GM18907 (cell line): ENCODE results near the gene TEX19.
"Not testable (repeated sequence)": the region's sequence is repeated elsewhere in the genome, so short reads cannot be mapped to it uniquely, and the experiment has no call there.

ENCODE experiments used
- ATAC-seq: cut with Tn5 transposase; IDR thresholded peaks from one replicate; pipeline ENCODE4 v1.9.1; 2021; ENCODE audit warnings: mild to moderate bottlenecking, moderate library complexity; ENCODE audit not compliant: unreplicated experiment

Gene TEX19

DNA sequence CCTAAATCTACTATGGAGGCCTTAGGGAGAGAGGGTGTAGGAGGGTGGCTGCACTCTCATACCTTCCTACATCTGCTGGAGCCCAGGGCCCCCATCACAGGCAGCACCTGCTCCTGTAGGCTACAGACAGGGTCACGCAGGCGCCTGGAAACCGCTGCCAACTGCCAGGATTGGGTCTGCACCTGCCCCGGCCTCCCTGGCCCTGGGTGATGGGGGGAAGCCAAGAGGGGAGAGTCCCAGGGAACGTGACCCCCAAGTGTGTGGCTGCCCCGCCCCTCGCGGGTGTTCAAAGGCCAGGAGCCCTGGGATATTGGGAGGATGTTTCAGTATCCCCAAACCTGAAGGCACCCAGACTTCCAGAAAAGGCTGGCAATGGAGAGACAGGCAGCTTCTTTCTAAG lies 5.6 kb upstream of the TEX19 start:
- ATAC-seq = no peak

DNA sequence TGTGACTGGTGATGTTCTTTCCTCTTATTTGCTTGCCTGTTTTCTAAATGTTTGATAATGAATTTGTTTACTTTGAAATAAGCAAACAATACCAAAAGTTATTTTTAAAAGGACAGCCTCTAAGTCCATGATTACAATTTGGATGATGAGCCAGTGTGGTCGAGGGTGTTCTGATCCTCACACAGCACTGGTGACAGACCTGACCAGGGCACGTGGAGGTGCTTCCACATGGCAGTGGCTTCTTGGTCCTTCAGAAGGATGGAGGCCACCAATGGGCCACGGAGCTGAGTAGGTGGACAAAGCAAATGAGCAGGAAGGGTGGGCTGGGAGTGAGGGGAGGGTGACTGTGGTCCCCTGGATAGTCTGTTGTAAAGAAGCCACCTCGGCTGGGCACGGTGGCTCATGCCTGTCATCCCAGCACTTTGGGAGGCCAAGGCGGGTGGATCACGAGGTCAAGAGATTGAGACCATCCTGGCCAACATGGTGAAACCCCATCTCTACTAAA lies 4.2 kb upstream of the TEX19 start:
- ATAC-seq = no peak

DNA sequence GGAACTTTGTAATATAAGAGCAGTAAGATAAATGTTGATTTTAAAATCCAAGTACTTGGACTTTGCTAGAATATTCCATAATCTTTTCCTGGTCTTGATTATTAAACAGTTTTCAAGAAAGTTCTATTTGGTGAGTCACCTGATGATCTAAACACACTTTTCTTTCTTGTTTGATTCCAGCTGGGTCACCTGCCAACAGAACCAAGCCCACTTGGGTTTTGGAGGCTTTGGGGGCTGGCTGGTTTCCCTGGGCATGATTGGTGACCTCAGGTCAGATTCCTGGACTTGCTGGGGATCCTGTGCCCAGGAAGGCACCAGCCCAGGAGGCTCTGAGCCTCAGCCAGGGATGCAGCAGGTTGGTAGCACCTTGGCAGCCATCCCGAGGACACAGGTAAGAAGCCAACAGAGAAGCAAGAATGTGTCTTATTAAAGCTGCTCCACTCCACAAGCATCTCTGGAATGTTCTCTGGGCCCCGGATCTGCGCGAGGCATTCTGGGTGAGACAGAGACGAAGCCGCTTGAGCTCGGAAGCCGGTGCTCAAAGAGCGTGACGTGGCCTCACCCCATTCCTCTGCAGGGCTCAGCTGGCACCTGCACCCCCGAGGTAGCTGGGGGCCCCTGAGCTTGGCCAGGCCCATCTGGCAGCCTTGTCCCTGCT lies 3.1 kb upstream of the TEX19 start:
- ATAC-seq = no peak

DNA sequence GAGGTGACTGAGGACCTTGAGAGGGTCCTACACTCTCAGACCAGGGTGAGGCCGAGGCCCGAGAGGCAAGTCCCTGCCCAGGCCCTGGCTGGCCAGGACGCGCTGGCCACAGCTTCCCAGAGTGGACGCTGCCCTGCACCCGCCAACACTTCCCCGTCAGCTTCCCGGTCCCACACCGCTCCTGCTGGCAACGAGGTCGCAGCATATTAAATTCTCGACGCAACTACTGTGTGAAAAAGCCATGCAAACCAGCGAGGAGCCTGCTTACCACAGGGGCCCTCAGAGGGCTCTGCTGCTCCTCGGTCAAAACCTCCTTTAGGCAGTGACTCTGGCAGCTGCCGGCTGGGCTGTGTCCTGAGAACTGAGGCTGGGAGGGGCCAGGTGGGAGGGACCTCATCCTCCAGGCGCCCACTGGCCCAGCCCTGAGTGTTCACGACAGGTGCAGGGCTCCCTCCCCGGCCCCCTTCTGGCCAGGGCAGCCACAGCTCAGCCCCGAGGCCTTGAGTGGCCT lies 2.1 kb upstream of the TEX19 start:
- no peak for ATAC-seq

DNA sequence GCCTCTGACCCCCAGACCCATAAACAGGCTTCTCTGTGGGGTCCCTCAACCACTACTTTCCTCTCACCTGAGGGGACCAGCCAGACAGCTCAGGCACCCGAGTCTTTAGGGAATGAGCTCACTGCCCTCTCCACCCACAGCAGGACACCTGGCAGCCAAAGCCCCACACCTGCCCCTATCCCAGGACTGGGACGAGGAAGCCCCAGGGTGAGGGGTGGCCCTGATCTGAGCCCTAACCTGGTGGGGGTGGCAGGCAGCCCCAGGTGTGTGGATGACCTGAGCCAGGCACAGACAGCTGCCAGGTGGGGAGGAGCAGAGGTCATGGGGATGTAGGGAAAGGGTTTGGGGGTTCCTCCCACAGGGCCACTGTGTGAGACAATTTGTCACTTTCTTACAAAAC lies 1.7 kb upstream of the TEX19 start:
- ATAC-seq = no peak

DNA sequence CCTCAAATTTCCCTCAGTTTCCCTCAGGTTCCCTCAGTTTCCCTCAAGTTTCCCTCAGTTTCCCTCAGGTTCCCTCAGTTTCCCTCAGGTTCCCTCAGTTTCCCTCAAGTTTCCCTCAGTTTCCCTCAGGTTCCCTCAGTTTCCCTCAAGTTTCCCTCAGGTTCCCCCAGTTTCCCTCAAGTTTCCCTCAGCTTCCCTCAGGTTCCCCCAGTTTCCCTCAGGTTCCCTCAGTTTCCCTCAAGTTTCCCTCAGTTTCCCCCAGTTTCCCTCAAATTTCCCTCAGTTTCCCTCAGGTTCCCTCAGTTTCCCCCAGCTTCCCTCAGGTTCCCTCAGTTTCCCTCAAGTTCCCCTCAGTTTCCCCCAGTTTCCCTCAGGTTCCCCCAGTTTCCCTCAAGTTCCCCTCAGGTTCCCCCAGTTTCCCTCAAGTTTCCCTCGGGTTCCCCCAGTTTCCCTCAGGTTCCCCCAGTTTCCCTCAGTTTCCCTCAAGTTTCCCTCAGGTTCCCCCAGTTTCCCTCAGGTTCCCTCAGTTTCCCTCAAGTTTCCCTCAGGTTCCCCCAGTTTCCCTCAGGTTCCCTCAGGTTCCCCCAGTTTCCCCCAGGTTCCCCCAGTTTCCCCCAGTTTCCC lies 516 bp downstream of the TEX19 start:
- ATAC-seq = not testable (repeated sequence)

DNA sequence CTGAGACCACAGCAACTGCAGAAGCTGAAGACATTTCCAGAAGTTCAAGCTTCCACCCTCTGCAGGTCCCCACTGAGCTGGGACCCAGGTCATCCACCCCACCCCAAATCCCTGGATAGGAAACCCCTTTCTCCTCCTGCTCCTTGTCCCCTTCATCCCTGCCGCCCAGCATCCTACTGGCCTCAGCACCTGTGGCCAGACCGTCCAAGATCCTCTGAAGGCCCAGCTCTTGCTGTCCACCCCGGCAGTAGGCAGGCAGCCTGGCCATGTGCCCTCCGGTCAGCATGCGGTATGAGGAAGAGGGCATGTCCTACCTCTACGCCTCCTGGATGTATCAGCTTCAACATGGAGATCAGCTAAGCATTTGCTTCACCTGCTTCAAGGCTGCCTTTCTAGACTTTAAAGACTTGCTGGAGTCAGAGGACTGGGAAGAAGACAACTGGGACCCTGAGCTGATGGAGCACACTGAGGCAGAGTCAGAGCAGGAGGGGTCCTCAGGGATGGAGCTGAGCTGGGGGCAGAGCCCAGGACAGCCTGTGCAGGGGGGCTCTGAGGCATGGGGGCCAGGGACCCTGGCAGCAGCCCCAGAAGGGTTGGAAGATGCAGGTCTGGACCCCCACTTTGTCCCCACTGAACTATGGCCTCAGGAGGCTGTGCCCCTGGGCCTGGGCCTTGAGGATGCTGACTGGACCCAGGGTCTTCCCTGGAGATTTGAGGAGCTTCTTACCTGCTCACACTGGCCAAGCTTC lies 3.0 kb downstream of the TEX19 start:
- no peak for ATAC-seq

DNA sequence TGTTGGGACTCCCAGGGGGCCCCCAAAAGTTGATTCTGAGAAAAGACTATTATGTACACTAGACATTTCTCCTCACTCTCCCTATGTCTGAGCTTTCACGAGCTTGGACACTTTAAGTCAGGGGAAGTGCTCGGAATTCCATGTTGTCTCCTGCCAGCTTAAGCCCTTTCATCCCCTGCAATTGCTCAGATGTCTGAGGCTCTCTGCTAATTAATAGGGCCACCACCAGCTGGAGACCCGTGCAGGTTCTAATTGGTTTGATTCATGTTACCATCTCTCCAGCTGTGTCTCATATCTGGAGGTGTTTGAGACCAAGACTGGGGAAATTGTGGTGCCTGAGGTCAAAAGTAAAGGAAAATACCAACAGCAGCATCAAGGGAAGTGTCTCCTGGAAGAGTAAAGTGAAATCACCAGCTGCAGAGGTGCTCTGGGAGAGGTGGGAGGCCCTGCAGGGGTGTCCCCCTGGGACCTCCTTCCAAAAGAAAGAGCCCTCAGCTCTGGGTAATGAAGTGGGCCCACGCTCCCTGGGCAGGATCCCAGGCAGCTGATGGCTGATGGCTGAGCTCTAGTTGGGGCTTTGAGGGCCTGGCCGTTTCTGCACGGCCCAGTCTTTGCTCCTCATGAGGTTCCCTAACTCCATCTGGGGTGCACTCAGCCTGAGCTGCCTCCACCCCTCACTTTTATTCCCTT lies 6.7 kb downstream of the TEX19 start:
- no peak for ATAC-seq

DNA sequence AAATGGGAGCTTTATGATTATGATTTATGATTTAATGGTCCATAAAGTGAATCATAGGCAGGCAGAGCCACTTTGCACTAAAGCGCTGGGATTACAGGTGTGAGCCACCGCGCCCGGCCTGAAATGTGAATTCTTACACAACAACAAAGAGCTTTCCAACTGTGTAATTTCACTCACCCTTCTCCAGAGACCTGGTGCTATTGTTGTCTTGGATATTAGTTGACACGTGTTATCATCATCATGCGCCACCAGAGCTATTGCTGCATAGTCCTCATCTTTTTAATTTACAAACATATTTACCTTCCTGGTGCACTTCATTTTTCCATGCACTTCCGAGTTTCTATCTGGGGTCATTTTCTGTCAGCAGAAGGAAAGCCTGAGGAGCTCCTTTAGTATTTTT lies 7.7 kb downstream of the TEX19 start:
- ATAC-seq = no peak

DNA sequence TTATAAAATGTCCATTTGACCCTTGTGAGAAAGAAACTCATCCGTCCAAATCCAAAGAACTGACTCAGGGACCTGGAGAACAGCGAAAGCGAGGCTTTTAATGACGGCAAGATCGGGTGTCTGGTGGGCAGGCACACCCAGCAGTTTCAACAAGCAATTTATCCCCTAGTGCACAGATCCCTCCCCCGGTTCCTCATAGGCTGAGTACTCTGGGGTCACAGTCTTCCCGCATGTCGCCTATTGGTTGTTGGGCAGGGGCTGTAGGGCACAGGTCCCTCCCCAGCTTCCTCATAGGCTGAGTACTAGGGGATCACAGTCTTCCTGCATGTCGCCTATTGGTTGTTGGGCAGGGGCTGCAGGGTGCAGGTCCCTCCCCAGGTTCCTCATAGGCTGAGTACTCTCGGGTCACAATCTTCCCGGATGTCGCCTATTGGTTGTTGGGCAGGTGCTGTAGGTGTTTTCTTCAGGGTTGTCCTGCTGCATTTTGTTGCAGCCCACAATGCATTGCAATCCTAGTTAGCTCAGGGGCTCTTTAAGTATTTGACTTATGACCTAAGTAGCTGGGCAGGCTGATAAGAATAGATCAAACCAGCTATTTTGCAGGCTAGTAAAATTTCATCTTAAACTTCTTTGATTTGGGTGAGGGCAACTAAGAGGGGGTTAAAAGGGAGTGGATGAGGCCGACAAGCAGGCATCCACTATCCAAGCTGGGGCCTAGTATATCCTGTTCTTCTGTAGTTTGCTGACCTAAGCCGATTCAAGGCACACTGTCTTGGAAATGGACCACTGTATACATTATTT lies 8.9 kb downstream of the TEX19 start:
- no peak for ATAC-seq

DNA sequence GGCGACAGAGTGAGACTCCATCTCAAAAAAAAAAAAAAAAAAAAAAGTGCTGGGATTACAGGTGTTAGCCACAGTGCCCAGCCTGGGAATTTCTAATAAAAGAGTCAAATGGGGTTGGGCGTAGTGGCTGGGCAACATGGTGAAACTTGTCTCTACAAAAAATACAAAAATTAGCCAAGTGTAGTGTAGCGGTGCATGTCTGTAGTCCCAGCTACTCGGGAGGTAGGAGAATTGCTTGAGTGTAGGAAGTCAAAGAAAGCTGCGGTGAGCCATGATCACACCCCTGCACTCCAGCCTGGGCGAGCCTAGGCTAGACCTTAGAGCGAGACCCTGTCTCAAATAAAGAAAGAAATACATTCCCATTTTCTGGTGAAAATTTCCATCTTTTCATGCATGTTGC lies 10.2 kb downstream of the TEX19 start:
- no peak for ATAC-seq

DNA sequence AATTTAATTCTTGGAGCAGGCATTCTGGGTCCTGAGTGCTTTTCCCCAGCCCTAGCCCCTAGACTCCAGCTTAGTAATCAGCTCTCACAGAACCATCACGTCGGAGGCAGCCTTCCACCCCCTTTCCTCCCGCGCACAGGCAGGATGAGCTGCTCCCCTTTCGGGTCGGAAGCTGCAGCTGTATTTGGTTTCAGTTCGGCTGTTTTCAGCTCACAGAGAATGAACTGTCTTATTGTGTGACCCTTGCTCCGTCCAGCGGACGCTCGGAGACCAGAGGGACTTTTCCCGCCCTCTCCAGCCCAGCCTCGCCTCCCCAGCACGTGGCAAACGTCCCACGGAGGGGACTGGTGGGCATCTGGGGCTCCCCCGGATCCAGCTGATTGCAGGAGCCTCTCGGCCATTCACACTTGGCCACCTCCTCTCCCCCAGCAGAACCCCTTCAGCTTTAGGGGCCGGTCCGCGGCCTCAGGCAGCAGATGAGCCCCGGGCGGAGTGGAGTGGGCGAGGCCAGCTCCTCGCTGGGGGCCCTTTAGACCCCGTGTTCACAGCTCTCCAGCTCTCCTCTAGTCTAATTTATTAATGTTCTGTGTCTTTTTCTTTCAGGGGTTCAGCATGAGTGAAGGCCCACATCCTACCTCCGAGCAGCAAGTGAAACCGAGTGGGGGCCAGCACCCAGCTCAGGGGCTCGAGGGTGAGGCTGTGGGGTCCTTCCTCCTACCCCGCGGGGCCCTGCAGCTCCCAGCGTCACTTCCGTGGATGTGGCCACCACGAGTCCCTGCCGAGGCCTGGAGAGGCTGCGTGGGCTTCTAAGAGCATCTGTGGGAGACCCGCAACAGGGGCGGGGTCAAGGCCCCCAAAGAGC lies 11.7 kb downstream of the TEX19 start:
- no peak for ATAC-seq

DNA sequence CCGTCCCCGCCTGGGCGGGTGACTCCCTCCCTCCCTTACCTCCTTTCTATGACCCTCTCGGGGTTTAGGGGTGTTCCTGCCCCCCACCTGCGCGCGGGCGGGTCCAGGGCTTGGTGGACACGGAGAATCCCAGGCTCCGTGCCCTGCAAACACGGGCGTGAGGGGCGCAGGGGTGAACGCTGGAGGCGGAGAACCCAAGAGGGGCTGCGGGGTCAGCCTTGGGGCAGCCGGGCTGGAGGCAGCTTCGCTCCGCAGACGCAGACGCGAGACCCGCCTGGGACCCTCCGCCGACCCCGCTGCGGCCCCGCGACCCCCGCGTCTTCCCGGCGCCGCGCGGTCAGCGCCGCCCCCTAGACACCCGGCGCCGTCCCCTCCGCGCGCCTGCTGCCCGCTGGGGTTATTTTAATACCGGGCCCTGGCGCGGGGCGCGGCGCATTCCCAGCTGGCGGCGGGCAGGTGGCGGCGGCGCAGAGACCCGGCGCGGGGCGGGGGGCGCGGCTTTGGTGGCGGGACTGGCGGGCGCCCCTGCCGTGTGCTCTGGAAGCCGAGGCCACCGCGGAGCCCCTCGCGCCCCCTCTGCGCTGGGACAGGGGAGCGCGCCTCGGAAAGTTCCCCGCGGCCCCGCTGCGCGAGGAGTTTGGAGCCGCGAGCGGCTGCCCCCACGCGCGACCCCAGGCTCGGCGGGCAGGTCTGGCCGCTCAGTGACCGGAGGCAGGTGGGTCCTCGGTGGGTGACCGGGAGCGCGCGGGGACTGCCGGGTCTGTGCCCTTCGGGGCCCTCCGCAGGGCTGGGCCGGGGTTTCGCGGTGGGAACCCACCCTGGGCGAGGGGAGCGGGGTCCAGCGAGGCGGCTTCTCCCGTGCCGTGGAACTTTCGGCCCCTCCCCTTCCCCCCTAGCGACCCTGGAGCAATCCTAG lies 12.5 kb downstream of the TEX19 start, which contains the start of gene UTS2R:
TSS of gene UTS2R (plus strand) at position 433 of the 916 bp plus-strand sequence. CDS start 2,560 bp downstream, outside the sequence.
- ATAC-seq = no peak

DNA sequence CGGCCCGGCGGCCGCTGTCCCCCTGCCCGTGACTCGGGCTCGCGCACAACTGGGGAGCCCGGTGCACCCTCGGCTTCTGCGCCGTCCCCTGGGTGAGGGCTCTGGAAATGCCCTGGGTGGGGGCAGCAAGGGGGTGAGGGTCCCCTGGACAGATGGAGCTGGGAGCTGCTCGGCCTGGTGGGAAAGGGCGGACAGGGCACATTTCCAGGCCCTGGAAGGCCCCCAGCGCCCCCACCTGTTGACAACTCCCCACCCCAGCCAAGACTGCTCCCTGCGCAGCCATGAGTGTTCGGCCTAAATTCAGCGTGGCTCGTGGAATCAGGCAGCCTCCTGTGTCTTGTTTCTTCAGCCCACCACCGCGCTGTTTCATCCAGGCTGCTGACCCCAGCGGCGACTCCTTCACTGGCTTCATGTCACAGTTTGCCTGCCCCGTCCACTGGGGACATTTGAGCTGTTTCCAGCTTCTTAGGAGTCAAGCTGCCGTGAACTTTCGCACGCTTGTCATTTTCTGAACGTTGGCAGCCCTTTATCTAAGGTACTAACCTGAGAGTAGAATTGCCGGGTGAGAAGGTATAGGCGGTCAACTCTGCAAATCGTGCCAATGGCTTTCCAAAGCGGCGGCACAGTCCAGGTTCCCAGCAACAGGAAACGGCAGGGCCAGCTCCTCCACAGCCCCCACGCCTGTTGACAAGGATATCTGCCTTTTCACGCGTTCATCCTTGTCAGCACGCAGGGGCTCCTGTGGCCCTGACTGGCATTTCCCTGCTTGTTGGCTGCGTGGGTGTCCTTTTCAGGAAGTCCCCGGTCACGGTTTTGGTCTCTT lies 13.4 kb downstream of the TEX19 start:
- no peak for ATAC-seq

DNA sequence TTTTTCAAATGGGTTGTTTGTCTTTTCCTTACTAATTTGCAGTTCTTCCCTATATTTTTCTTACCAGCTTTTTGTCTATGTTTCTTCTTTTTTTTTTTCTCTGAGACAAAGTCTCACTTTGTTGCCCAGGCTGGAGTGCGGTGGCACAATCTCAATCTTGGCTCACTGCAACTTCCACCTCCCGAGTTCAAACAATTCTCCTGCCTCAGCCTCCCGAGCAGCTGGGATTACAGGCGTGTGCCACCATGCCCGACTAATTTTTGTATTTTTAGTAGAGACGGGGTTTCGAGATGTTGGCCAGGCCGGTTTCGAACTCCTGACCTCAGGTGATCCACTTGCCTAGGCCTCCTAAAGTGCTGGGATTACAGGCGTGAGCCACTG lies 14.0 kb downstream of the TEX19 start:
- ATAC-seq = not testable (repeated sequence)

DNA sequence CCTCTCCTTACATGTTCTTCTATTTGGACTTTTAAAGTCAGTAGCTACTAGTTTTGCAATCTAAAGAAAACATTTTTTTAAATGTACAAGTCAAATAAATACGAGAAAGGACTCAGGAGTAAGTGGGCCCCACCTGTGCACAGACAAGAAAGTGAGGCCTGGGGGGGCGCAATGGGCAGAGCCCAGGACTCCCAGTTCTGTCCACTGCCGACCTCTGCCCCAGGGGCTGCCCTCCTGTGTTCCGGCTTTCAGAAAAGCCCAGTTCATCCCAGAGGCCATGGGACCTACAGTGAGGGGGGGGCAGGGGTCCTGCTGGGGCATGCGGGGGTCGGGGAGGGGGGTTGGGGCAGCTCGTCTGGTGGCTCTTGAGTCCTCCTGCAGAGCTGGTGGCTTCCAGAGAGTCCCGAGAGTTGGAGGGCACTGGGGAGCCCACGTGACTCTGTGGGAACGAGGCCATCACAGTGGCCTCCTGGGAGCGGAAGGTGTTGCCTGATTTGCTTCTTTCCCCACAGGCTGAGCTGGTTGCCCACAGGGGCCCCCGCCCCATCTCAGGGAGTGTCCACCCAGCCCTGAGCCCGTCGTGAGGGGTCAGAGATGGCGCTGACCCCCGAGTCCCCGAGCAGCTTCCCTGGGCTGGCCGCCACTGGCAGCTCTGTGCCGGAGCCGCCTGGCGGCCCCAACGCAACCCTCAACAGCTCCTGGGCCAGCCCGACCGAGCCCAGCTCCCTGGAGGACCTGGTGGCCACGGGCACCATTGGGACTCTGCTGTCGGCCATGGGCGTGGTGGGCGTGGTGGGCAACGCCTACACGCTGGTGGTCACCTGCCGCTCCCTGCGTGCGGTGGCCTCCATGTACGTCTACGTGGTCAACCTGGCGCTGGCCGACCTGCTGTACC lies 14.9 kb downstream of the TEX19 start:
- no peak for ATAC-seq
